ENCODE measurements around the gene CTNNBIP1.
"Not testable (repeated sequence)": the region's sequence is repeated elsewhere in the genome, so short reads cannot be mapped to it uniquely, and the experiment has no call there.

CTNNBIP1 gene

GRCh38 chr1:9927259-9927658, 17.2 kb upstream of the CTNNBIP1 start:
- DNase-seq (ENCODE audit: low read depth), result no peak
- no peak for TF ChIP-seq CTCF (conservative IDR thresholded peaks at IDR 0.05; ENCODE audit: low read depth, low read length)
- no peak overlapping the region for H3K4me3 ChIP-seq (ENCODE audit: low read depth, low read length)

- H3K4me3 ChIP-seq (ENCODE audit: low read depth, low read length), result no peak overlapping the region
- TF ChIP-seq CTCF (conservative IDR thresholded peaks at IDR 0.05; ENCODE audit: low read depth, low read length), result no peak
- DNase-seq (ENCODE audit: low read depth), result peak; percentile 72
Observed at GRCh38 chr1:9922342-9922741, 12.3 kb upstream of the CTNNBIP1 start.

GRCh38 chr1:9920606-9921005, 10.5 kb upstream of the CTNNBIP1 start:
- TF ChIP-seq CTCF (conservative IDR thresholded peaks at IDR 0.05; ENCODE audit: low read depth, low read length), result no peak
- DNase-seq (ENCODE audit: low read depth), result no peak
- H3K4me3 ChIP-seq (ENCODE audit: low read depth, low read length), result no peak overlapping the region

GRCh38 chr1:9917901-9918300, 7.8 kb upstream of the CTNNBIP1 start:
- DNase-seq (ENCODE audit: low read depth), result no peak
- no peak overlapping the region for H3K4me3 ChIP-seq (ENCODE audit: low read depth, low read length)
- TF ChIP-seq CTCF (conservative IDR thresholded peaks at IDR 0.05; ENCODE audit: low read depth, low read length), result no peak

GRCh38 chr1:9917495-9917894, 7.4 kb upstream of the CTNNBIP1 start:
- not testable (repeated sequence) for H3K4me3 ChIP-seq (ENCODE audit: low read depth, low read length); DNase-seq (ENCODE audit: low read depth)

- no peak for DNase-seq (ENCODE audit: low read depth)
- TF ChIP-seq CTCF (conservative IDR thresholded peaks at IDR 0.05; ENCODE audit: low read depth, low read length), result no peak
- no peak overlapping the region for H3K4me3 ChIP-seq (ENCODE audit: low read depth, low read length)
Observed at GRCh38 chr1:9916452-9916851, 6.4 kb upstream of the CTNNBIP1 start.

GRCh38 chr1:9914610-9914937, 4.5 kb upstream of the CTNNBIP1 start:
- no peak for DNase-seq (ENCODE audit: low read depth)
- no peak for TF ChIP-seq CTCF (conservative IDR thresholded peaks at IDR 0.05; ENCODE audit: low read depth, low read length)
- no peak overlapping the region for H3K4me3 ChIP-seq (ENCODE audit: low read depth, low read length)
